Liver (tissue), 9 donors: ENCODE results near the gene CYB5D1. TPM values are rescaled to one million over a fixed set of nuclear protein-coding genes. Genes with fewer than 3 reads are reported as not detected.
A peak's percentile ranks its signal among the peaks of the same experiment; 100 is the strongest.

ENCODE experiments used
- DNase-seq: peaks from one replicate; pipeline ENCODE4 v3.0.0-alpha.2; 2017; ENCODE audit warnings: low spot score
- H3K27ac ChIP-seq, 2 donors: one replicate each; pipeline ENCODE4 v1.7.0; 2013; ENCODE audit warnings: inconsistent platforms in 2 of 2, low read length in 2 of 2, control low read depth in 1 of 2, low read depth in 1 of 2, mild to moderate bottlenecking in 1 of 2
- H3K27me3 ChIP-seq, 4 donors: one replicate each; pipeline versions ENCODE4 v1.6.1 to v1.7.0; 2013; ENCODE audit warnings: low read length in 3 of 4, inconsistent platforms in 1 of 4, mild to moderate bottlenecking in 1 of 4, moderate library complexity in 1 of 4; ENCODE audit not compliant: control insufficient read depth in 4 of 4, insufficient read depth in 4 of 4
- H3K36me3 ChIP-seq, 4 donors: one replicate each; pipeline versions ENCODE4 v1.6.1 to v1.7.0; 2013; ENCODE audit warnings: low read length in 3 of 4, mild to moderate bottlenecking in 3 of 4, low read depth in 1 of 4, moderate library complexity in 1 of 4; ENCODE audit not compliant: control insufficient read depth in 4 of 4, insufficient read depth in 3 of 4
- H3K4me1 ChIP-seq, 4 donors: one replicate each; pipeline versions ENCODE4 v1.6.1 to v1.7.0; 2013; ENCODE audit warnings: low read length in 3 of 4, mild to moderate bottlenecking in 3 of 4, moderate library complexity in 1 of 4; ENCODE audit not compliant: control insufficient read depth in 4 of 4, insufficient read depth in 4 of 4
- H3K4me3 ChIP-seq, 3 donors: one replicate each; pipeline versions ENCODE4 v1.6.1 to v1.7.0; 2013; ENCODE audit warnings: low read length in 3 of 3, control low read depth in 1 of 3, low read depth in 1 of 3, mild to moderate bottlenecking in 1 of 3
- H3K9ac ChIP-seq, 2 donors: one replicate each; pipeline ENCODE4 v1.7.0; 2013; ENCODE audit warnings: low read length in 2 of 2, mild to moderate bottlenecking in 2 of 2, moderate library complexity in 2 of 2, control low read depth in 1 of 2, low read depth in 1 of 2
- H3K9me3 ChIP-seq, 4 donors: one replicate each; pipeline versions ENCODE4 v1.6.1 to v1.7.0; 2013; ENCODE audit warnings: low read length in 3 of 4; ENCODE audit not compliant: control insufficient read depth in 4 of 4
- ATF3 ChIP-seq: IDR thresholded peaks from 2 replicates; pipeline ENCODE4 v1.6.1; 2016; ENCODE audit warnings: antibody characterized with exemption
- CTCF ChIP-seq: fragments of 150-350 bp; IDR thresholded peaks from 2 replicates; pipeline ENCODE4 v1.5.1; 2017; ENCODE audit warnings: improper control_type of control experiment, low read depth, low read length; ENCODE audit not compliant: missing input control
- EGR1 ChIP-seq, 2 donors: IDR thresholded peaks; 2 replicates each; pipeline ENCODE4 v1.6.1; 2016 to 2018; ENCODE audit warnings: antibody characterized with exemption in 2 of 2, low read depth in 2 of 2
- FOXA1 ChIP-seq: IDR thresholded peaks from 2 replicates; pipeline ENCODE4 v1.6.1; 2016; ENCODE audit warnings: antibody characterized with exemption
- FOXA2 ChIP-seq: IDR thresholded peaks from 2 replicates; pipeline ENCODE4 v1.6.1; 2016; ENCODE audit warnings: antibody characterized with exemption
- GABPA ChIP-seq, 2 donors: IDR thresholded peaks in 1 of 2; conservative IDR thresholded peaks in 1 of 2; 2 replicates each; pipeline ENCODE4 v1.6.1; 2016; ENCODE audit warnings: antibody characterized with exemption in 2 of 2, mild to moderate bottlenecking in 1 of 2, moderate library complexity in 1 of 2
- HNF4A ChIP-seq, 2 donors: conservative IDR thresholded peaks; 2 replicates each; pipeline ENCODE4 v1.6.1; 2016; ENCODE audit warnings: antibody characterized with exemption in 2 of 2, mild to moderate bottlenecking in 2 of 2
- HNF4G ChIP-seq: IDR thresholded peaks from 2 replicates; pipeline ENCODE4 v1.6.1; 2016; ENCODE audit warnings: antibody characterized with exemption
- JUND ChIP-seq, 2 donors: IDR thresholded peaks; 2 replicates each; pipeline ENCODE4 v1.6.1; 2016; ENCODE audit warnings: antibody characterized with exemption in 2 of 2
- MAX ChIP-seq: IDR thresholded peaks from 2 replicates; pipeline ENCODE4 v1.6.1; 2016; ENCODE audit warnings: antibody characterized with exemption
- NR2F2 ChIP-seq: IDR thresholded peaks from 2 replicates; pipeline ENCODE4 v1.6.1; 2016; ENCODE audit warnings: antibody characterized with exemption
- RAD21 ChIP-seq, 2 donors: IDR thresholded peaks; 2 replicates each; pipeline ENCODE4 v1.6.1; 2016; ENCODE audit warnings: antibody characterized with exemption in 2 of 2, mild to moderate bottlenecking in 2 of 2
- REST ChIP-seq: IDR thresholded peaks from 2 replicates; pipeline ENCODE4 v1.6.1; 2016; ENCODE audit warnings: antibody characterized with exemption, mild to moderate bottlenecking
- RXRA ChIP-seq, 2 donors: IDR thresholded peaks; 2 replicates each; pipeline ENCODE4 v1.6.1; 2017 to 2018; ENCODE audit warnings: antibody characterized with exemption in 2 of 2, mild to moderate bottlenecking in 1 of 2
- SP1 ChIP-seq: IDR thresholded peaks from 2 replicates; pipeline ENCODE4 v1.6.1; 2018; ENCODE audit warnings: antibody characterized with exemption, mild to moderate bottlenecking
- TAF1 ChIP-seq: conservative IDR thresholded peaks from 2 replicates; pipeline ENCODE4 v1.6.1; 2016; ENCODE audit warnings: antibody characterized with exemption, mild to moderate bottlenecking
- YY1 ChIP-seq: IDR thresholded peaks from 2 replicates; pipeline ENCODE4 v1.6.1; 2016; ENCODE audit warnings: antibody characterized with exemption, mild to moderate bottlenecking
- ZBTB33 ChIP-seq: IDR thresholded peaks from 2 replicates; pipeline ENCODE4 v1.6.1; 2016; ENCODE audit warnings: antibody characterized with exemption
- WGBS: extraction: QIAGEN DNeasy Blood & Tissue Kit; methylation state at CpG from one replicate; pipeline ENCODE4 v1.1.7; 2013; 5-methylcytosine and 5-hydroxymethylcytosine counted together
- polyA plus RNA-seq, 2 donors: library from polyadenylated mRNA; stranded (reverse) in 1 of 2; unstranded in 1 of 2; fragments of 200-250 nt in 1 of 2; fragments of >200 nt in 1 of 2; fragmentation: Nextera tagmentation in 1 of 2; extraction: Ambion mirVana in 1 of 2; gene quantifications; one replicate each; pipeline versions ENCODE4 v1.2.1 to v1.2.3, GENCODE V29; 2013 to 2015
- total RNA-seq, 2 donors: library from RNA; depleted of rRNA; stranded (reverse); fragments of >200 nt; gene quantifications; one replicate each; pipeline ENCODE4 v1.2.3, GENCODE V29; 2014
- donor health status: healthy.
- donor health status: healthy.
- donor health status: healthy.
- donor health status: healthy.
- donor health status: healthy.

CYB5D1 gene
- total and polyA plus RNA-seq, 4 donors, result 2.5 to 12.0 (median 6.6) TPM

- H3K27me3 ChIP-seq, result no peaks in the 10 kb centered on the region
Observed at GRCh38 chr17:7888184-7888920, 30.5 kb downstream of the CYB5D1 start, which contains the start of gene CHD3. TSS of gene CHD3 (plus strand) at chr17:7888789. CDS start at chr17:7889001, 212 bp downstream.

GRCh38 chr17:7889166-7889955 is 31.6 kb downstream of the CYB5D1 start:
- peaks cover 9 to 46% (median 42%) of the 10 kb centered on the region in 4 donors for H3K4me1 ChIP-seq
- H3K4me3 ChIP-seq, result peak overlapping the region in 1 of 3 donors; percentile 44

More at GRCh38 chr17:7888184-7888920, 30.5 kb downstream of the CYB5D1 start, which contains the start of gene CHD3:
- Histone ChIP-seq H3K4me1 (peaks cover 9 to 46% (median 42%) of the 10 kb centered on the region in 4 donors), H3K27ac (peak within 1 kb of the TSS; percentile 72 to 89), H3K9ac (peak within 1 kb of the TSS; percentile 10 to 78), H3K9me3 (no peaks in the 10 kb centered on the region), H3K4me3 (peak within 1 kb of the TSS; percentile 32 to 59 (median 44)), H3K36me3 (no peaks in the 10 kb centered on the region)
- no peak for DNase-seq
- no peak for TF ChIP-seq TAF1
- TF ChIP-seq ATF3, result no peak
- TF ChIP-seq RXRA (IDR thresholded peaks at IDR 0.05), result no peak
- TF ChIP-seq NR2F2, result peak; percentile 44
- peak; percentile 25 for TF ChIP-seq SP1
- WGBS, result 67% methylated on average over 18 of the region's 18 CpGs

More at GRCh38 chr17:7889166-7889955, 31.6 kb downstream of the CYB5D1 start:
- H3K36me3 ChIP-seq, result peaks cover 0 to 6% (median 0%) of the 10 kb centered on the region in 4 donors
- DNase-seq, result peak; percentile 67
- TF ChIP-seq HNF4G, result no peak
- no peak for TF ChIP-seq FOXA1
- TF ChIP-seq RXRA (IDR thresholded peaks at IDR 0.05), result peak; percentile 94 to 95
- TF ChIP-seq SP1, result peak; percentile 79
- peak; percentile 54 to 65 for TF ChIP-seq HNF4A (conservative IDR thresholded peaks at IDR 0.05)
- TF ChIP-seq JUND (IDR thresholded peaks at IDR 0.05), result peak in 1 of 2 donors; percentile 36
- TF ChIP-seq MAX, result no peak
- TF ChIP-seq GABPA (IDR thresholded peaks at IDR 0.05 in 1 of 2, conservative IDR thresholded peaks at IDR 0.05 in 1 of 2), result no peak
- TF ChIP-seq RAD21 (IDR thresholded peaks at IDR 0.05), result peak; percentile 49 to 68
- TF ChIP-seq NR2F2, result peak; percentile 95
- no peak for TF ChIP-seq ATF3
- peak in 1 of 2 donors; percentile 50 for TF ChIP-seq EGR1 (IDR thresholded peaks at IDR 0.05; ENCODE audit: low read depth in 2 of 2)
- peak; percentile 61 for TF ChIP-seq CTCF
- peak; percentile 39 for TF ChIP-seq REST
- TF ChIP-seq ZBTB33, result peak; percentile 51
- TF ChIP-seq YY1, result peak; percentile 57
- no peak for TF ChIP-seq FOXA2
- no peak for TF ChIP-seq TAF1
- H3K9ac ChIP-seq, result no peak overlapping the region
- 36% methylated on average over 11 of the region's 11 CpGs for WGBS
- no peaks in the 10 kb centered on the region for H3K27me3 ChIP-seq
- peak overlapping the region; percentile 72 to 89 for H3K27ac ChIP-seq
- no peaks in the 10 kb centered on the region for H3K9me3 ChIP-seq
